SIG-M5 treated with dmso at 0.1 percent for 504 hours (cell line): Measurements from ENCODE around the gene ADSS2.
"Not testable (repeated sequence)": the region's sequence is repeated elsewhere in the genome, so short reads cannot be mapped to it uniquely, and the experiment has no call there.

ENCODE experiments used
- DNase-seq: peaks from one replicate; lab custom pipeline; 2025; ENCODE audit not compliant: unreplicated experiment; lab: John Stamatoyannopoulos, UW

The ADSS2 gene

DNA sequence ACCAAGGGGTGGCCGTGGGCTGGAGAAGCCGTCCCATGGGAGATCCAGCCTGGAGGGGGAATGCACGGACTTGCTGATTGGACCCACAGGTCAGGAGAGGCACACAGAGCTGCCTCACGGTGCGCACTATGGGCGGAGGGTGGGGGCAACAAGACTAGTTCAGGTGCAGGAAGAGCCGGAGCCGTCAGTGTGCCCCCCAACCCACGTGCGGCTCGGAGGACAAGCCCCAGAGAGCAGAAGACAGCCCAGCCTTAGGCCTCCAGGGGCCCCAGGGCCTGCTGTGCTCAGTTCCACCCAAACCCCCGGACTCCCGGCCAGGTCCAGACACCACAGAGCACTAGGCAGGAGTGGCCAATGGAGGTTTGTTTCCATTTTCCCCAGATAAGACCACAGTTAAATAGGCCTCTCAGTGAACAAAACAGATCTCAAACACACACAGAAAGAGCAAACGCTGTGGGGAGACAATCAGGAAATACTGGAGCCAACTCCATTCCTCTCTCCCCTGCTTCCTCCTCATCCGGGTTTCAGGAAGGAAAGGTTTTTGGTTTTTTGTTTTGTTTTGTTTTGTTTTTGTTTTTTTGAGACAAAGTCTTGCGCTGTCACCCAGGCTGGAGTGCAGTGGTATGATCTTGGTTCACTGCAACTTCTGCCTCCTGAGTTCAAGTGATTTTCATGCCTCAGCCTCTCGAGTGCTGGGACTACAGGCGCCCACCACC, 84.2 kb downstream of the ADSS2 start:
- DNase-seq = no peak

DNA sequence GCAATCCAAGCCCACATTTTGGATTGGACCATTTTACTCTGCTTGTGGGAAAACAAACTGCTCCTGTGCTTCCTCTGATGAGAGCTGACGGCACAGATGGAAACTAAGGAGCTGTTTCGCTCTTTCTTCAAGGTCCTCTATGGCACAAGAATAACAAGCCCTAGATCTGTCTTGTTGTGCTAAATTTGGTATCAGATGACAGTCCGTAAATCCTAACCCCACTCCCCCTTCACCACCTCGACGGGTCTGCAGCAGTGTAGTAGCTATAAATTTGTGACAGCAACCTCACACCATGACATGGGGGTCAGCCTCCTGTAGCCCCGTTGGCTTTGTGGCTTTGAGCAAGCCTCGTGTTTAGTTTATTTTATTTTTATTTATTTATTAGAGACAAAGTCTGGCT, 85.9 kb downstream of the ADSS2 start:
- DNase-seq = no peak

DNA sequence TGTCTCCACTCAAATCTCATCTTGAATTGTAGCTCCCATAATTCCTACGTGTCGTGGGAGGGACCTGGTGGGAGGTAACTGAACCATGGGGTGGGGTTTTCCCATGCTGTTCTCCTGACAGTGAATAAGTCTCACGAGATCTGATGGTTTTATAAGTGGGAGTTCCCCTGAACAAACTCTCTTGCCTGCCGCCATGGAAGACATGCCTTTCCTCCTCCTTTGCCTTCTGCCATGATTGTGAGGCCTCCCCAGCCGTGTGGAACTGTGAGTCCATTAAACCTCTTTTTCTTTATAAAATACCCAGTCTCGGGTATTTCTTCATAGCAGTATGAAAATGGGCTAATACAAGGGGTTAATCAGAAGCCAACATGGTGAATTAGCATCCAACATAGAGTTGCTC, 86.4 kb downstream of the ADSS2 start:
- DNase-seq = not testable (repeated sequence)

DNA sequence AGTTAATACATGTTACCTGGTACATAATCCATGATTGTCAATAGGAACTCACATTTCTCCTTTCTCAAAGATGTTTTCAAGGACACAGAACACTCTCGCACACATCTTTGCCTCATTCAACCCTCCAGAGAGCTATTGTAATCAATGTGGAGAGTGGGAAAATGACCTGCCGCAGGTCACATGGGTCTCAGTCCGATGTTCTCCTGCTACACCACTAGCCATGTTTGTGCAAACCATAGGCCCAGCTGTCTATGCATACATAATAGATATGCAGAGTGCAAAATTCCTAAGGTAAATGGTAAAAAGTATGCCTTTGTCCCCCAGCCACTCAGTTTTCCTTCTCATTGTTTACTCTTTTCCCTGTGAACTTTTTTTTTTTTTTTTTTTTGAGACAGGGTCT, 89.2 kb downstream of the ADSS2 start:
- DNase-seq = no peak

DNA sequence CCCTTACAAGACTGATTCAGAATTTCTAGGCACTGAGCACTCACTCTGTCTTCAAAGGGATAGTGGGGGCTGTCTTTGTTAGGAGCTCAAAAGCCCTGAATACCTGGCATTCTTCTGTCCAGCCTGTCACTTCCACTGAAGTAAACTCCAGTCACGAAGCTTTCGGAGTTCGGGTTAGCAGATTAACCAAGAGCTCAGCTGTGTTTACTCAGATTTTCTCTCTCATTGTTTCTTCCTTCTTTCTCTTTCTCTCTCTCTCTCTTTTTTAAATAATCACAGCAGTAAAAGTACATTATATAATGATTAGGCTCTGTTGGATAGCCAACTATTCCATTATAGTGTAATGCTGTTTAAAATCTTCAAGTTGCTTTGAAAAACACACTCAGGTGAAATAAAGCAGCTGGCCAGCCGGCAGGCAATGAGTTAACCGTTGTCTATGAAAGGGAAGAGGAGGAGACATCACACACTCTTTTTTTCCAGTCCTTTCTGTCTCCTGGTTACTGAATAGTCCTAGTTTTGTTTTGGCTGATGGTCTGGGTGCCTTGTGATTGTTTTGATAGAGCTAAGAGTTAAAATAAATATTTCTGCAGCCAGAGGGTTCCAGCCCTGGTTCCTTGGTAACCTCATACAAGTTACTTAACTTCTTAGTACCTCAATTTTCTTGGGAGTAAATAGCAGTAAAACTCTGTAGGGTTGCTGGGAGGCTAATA, 89.8 kb downstream of the ADSS2 start:
- no peak for DNase-seq
